Tibial nerve (tissue), 4 donors: Measurements from ENCODE around the gene MRPL9. TPM values are rescaled to one million over a fixed set of nuclear protein-coding genes. Genes with fewer than 3 reads are reported as not detected.

Experiments
- DNase-seq, 2 donors: peaks; one replicate each; pipeline ENCODE4 v3.0.0-alpha.2; 2019; ENCODE audit warnings: low spot score in 2 of 2
- H3K27ac ChIP-seq, 4 donors: fragments of 200-600 bp; sonication (generic) in 3 of 4; one replicate each; pipeline ENCODE4 v1.5.1; 2017 to 2019; ENCODE audit warnings: mild to moderate bottlenecking in 1 of 4
- H3K27me3 ChIP-seq, 2 donors: fragments of 200-600 bp; sonication (generic) in 1 of 2; one replicate each; pipeline versions ENCODE4 v1.5.1 to v1.6.0; 2017 to 2019
- H3K36me3 ChIP-seq, 3 donors: fragments of 200-600 bp; sonication (generic); one replicate each; pipeline ENCODE4 v1.5.1; 2018 to 2019
- H3K4me1 ChIP-seq, 4 donors: fragments of 200-600 bp; sonication (generic) in 3 of 4; one replicate each; pipeline ENCODE4 v1.5.1; 2017 to 2019
- H3K4me3 ChIP-seq, 4 donors: fragments of 200-600 bp; sonication (generic) in 3 of 4; one replicate each; pipeline ENCODE4 v1.5.1; 2017 to 2019; ENCODE audit warnings: mild to moderate bottlenecking in 1 of 4, moderate library complexity in 1 of 4
- H3K9me3 ChIP-seq, 4 donors: fragments of 200-600 bp; sonication (generic) in 3 of 4; one replicate each; pipeline ENCODE4 v1.5.1; 2017 to 2019
- EP300 ChIP-seq, 2 donors: sonication (generic); formaldehyde crosslinking; IDR thresholded peaks; one replicate each; pipeline ENCODE4 v1.6.1; 2017; ENCODE audit warnings: antibody characterized with exemption in 2 of 2, mild to moderate bottlenecking in 1 of 2
- POLR2A ChIP-seq, 2 donors: fragments of 450-650 bp; IDR thresholded peaks; one replicate each; pipeline ENCODE4 v1.6.1; 2017; ENCODE audit warnings: antibody characterized with exemption in 2 of 2, mild to moderate bottlenecking in 2 of 2, moderate library complexity in 2 of 2
- WGBS, 2 donors: methylation state at CpG; one replicate each; pipeline ENCODE4 v1.1.5; 2018; 5-methylcytosine and 5-hydroxymethylcytosine counted together
- total RNA-seq, 4 donors: library from RNA; depleted of rRNA; stranded (reverse); fragments of >200 nt; gene quantifications; one replicate each; pipeline ENCODE4 v1.1.0, GENCODE V29; 2016
- TF ChIP-seq, protein P1 (sequence below), 5 experiments: fragments of 200-600 bp in 3 of 5; fragments of 450-650 bp in 2 of 5; sonication (generic) in 3 of 5; IDR thresholded peaks; one replicate each; pipeline ENCODE4 v1.5.1; 2016 to 2019; ENCODE audit warnings: antibody characterized with exemption in 5 of 5, mild to moderate bottlenecking in 3 of 5, moderate library complexity in 2 of 5

Gene MRPL9
- 10 to 100 TPM; 47.1 to 74.1 (median 58.7) TPM for total RNA-seq

- no peaks in the 10 kb centered on the region for H3K27me3 ChIP-seq
- H3K4me1 ChIP-seq, result peaks cover 0 to 18% (median 6%) of the 10 kb centered on the region in 4 donors
- H3K9me3 ChIP-seq, result no peaks in the 10 kb centered on the region
- DNase-seq, result peak; percentile 55 to 61
- peak within 1 kb of the TSS; percentile 90 to 93 (median 91) for H3K27ac ChIP-seq
- 1 to 2% methylated on average over 30 to 57 of the region's 68 CpGs for WGBS, 2 donors
- TF ChIP-seq EP300 (IDR thresholded peaks at IDR 0.05) (peak in 1 of 2 donors; percentile 76), POLR2A (IDR thresholded peaks at IDR 0.05) (no peak)
- peaks cover 0 to 41% (median 0%) of the 10 kb centered on the region in 3 donors for H3K36me3 ChIP-seq
- peak within 1 kb of the TSS; percentile 70 to 87 (median 82) for H3K4me3 ChIP-seq
These were observed at the start of gene MRPL9 for GRCh38 chr1:151762941-151763921. MRPL9 (minus strand) TSS chr1:151763496; CDS start chr1:151763479, 17 bp downstream.

DNA sequence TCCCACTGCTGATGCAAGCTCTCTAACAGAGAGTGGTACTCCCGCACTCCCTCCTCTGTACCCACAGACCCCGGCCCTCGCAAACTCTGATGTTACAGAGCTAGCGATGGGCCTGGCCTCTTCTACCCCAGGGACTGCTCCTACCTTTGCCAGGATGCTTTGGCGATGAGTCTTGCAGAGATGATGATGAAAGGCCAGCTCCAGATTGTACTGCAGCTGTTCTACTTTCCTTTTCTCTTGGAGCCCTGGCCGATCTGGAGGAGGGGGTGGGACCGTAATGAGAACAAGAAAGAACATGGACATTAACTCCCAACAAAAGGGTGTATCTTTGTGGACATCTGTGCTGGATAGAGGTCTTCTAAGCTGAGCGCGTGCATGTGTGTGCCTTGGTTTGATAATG is 47.9 kb upstream of the MRPL9 start:
- no peak overlapping the region for H3K27ac ChIP-seq

DNA sequence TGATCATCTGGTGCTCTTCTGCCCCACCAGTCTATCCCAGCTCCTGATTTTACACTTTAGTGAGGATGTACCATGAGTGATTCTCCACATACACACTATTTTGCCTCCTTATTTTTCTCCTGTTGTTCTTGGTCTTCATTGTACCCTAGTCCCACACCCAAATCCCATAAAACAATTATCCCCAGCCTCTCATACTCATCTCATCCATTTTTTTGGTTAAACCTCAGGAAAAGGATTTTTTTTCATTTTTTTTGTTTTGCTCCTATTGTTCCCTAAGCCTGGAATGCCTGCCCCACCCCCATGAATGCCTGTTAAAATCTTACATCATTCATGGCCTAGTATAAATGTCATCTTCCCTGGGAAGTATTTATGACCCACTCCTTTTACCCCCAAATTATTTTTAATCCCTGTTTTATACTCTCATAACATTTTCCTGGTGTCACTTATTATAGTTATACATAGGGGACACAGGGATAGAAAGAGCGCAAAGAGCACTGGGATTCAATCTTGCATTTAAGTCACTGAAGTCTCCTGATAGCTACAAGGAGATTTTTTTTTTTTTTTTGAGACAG is 46.8 kb upstream of the MRPL9 start:
- no peaks in the 10 kb centered on the region for H3K27me3 ChIP-seq
- H3K4me1 ChIP-seq, result peaks cover 0 to 9% (median 0%) of the 10 kb centered on the region in 4 donors
- TF ChIP-seq, protein P1, sequence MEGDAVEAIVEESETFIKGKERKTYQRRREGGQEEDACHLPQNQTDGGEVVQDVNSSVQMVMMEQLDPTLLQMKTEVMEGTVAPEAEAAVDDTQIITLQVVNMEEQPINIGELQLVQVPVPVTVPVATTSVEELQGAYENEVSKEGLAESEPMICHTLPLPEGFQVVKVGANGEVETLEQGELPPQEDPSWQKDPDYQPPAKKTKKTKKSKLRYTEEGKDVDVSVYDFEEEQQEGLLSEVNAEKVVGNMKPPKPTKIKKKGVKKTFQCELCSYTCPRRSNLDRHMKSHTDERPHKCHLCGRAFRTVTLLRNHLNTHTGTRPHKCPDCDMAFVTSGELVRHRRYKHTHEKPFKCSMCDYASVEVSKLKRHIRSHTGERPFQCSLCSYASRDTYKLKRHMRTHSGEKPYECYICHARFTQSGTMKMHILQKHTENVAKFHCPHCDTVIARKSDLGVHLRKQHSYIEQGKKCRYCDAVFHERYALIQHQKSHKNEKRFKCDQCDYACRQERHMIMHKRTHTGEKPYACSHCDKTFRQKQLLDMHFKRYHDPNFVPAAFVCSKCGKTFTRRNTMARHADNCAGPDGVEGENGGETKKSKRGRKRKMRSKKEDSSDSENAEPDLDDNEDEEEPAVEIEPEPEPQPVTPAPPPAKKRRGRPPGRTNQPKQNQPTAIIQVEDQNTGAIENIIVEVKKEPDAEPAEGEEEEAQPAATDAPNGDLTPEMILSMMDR (IDR thresholded peaks at IDR 0.05), result no peak
- TF ChIP-seq POLR2A (IDR thresholded peaks at IDR 0.05), result no peak
- no peak for TF ChIP-seq EP300 (IDR thresholded peaks at IDR 0.05)
- H3K36me3 ChIP-seq, result no peaks in the 10 kb centered on the region
- peak overlapping the region in 2 of 4 donors; percentile 40 to 43 for H3K27ac ChIP-seq
- 94 to 100% methylated on average over 1 of the region's 1 CpG for WGBS, 2 donors
- no peaks in the 10 kb centered on the region for H3K9me3 ChIP-seq
- DNase-seq, result no peak
- H3K4me3 ChIP-seq, result no peak overlapping the region

More for the DNA sequence above, 47.9 kb upstream of the MRPL9 start:
- no peaks in the 10 kb centered on the region for H3K9me3 ChIP-seq
- DNase-seq, result no peak
- peaks cover 0 to 9% (median 0%) of the 10 kb centered on the region in 4 donors for H3K4me1 ChIP-seq
- 71 to 82% methylated on average over 9 of the region's 9 CpGs for WGBS, 2 donors
- TF ChIP-seq EP300 (IDR thresholded peaks at IDR 0.05) (no peak), POLR2A (IDR thresholded peaks at IDR 0.05) (no peak)
- TF ChIP-seq, protein P1 (IDR thresholded peaks at IDR 0.05), result no peak
- no peaks in the 10 kb centered on the region for H3K27me3 ChIP-seq
- H3K36me3 ChIP-seq, result no peaks in the 10 kb centered on the region
- H3K4me3 ChIP-seq, result no peak overlapping the region

GRCh38 chr1:151809290-151809984 is 46.1 kb upstream of the MRPL9 start:
- Histone ChIP-seq H3K36me3 (no peaks in the 10 kb centered on the region), H3K4me1 (peaks cover 0 to 9% (median 0%) of the 10 kb centered on the region in 4 donors), H3K27ac (peak overlapping the region in 2 of 4 donors; percentile 40 to 43), H3K27me3 (peaks cover 0 to under 1% of the 10 kb centered on the region in 2 donors), H3K4me3 (no peak overlapping the region), H3K9me3 (no peaks in the 10 kb centered on the region)
- 58 to 60% methylated on average over 7 to 8 of the region's 8 CpGs for WGBS, 2 donors
- TF ChIP-seq, protein P1 (IDR thresholded peaks at IDR 0.05), result no peak
- no peak for TF ChIP-seq EP300 (IDR thresholded peaks at IDR 0.05)
- no peak for TF ChIP-seq POLR2A (IDR thresholded peaks at IDR 0.05)
- no peak for DNase-seq

- H3K27ac ChIP-seq, result no peak overlapping the region
- WGBS, 2 donors, result 52 to 72% methylated on average over 1 of the region's 1 CpG
- no peaks in the 10 kb centered on the region for H3K36me3 ChIP-seq
- H3K27me3 ChIP-seq, result peaks cover 0 to 5% of the 10 kb centered on the region in 2 donors
- TF ChIP-seq, protein P1 (IDR thresholded peaks at IDR 0.05), result no peak
- no peak for TF ChIP-seq POLR2A (IDR thresholded peaks at IDR 0.05)
- TF ChIP-seq EP300 (IDR thresholded peaks at IDR 0.05), result no peak
- DNase-seq, result no peak
- no peaks in the 10 kb centered on the region for H3K9me3 ChIP-seq
- H3K4me1 ChIP-seq, result peaks cover 0 to 9% (median 0%) of the 10 kb centered on the region in 4 donors
- no peak overlapping the region for H3K4me3 ChIP-seq
These were observed 44.5 kb upstream of the MRPL9 start for GRCh38 chr1:151807766-151808165.
